K562 (cell line): ENCODE results near the gene TRPM4. TPM values are rescaled to one million over a fixed set of nuclear protein-coding genes. Genes with fewer than 3 reads are reported as not detected.

Source experiments
- DDX20 ChIP-seq: fragments of 450-650 bp; IDR thresholded peaks from 2 replicates; pipeline ENCODE4 v1.6.1; 2016; ENCODE audit warnings: missing genetic modification characterization, low read depth, mild to moderate bottlenecking, missing compliant biosample characterization, moderate library complexity
- GATAD2B ChIP-seq: fragments of 450-650 bp; IDR thresholded peaks from 2 replicates; pipeline ENCODE4 v1.6.1; 2017; ENCODE audit warnings: mild to moderate bottlenecking, borderline replicate concordance
- GMEB1 ChIP-seq: fragments of 250-450 bp; sonication (Bioruptor Pico); IDR thresholded peaks from 2 replicates; pipeline ENCODE4 v1.4.0; 2020; ENCODE audit warnings: mild to moderate bottlenecking
- HES1 ChIP-seq: fragments of 450-650 bp; IDR thresholded peaks from 2 replicates; pipeline ENCODE4 v1.6.1; 2016; ENCODE audit warnings: low read depth, mild to moderate bottlenecking, moderate library complexity
- MBD2 ChIP-seq: sonication (generic); IDR thresholded peaks from 2 replicates; pipeline ENCODE4 v1.6.1; 2016; ENCODE audit warnings: low read depth, borderline replicate concordance
- NCOA6 ChIP-seq: fragments of 450-650 bp; IDR thresholded peaks from 2 replicates; pipeline ENCODE4 v1.6.1; 2017; ENCODE audit warnings: mild to moderate bottlenecking
- PHB2 ChIP-seq: fragments of 450-650 bp; IDR thresholded peaks from 2 replicates; pipeline ENCODE4 v1.6.1; 2017; ENCODE audit warnings: low read depth
- POLR3G ChIP-seq: IDR thresholded peaks from 2 replicates; pipeline ENCODE4 v1.6.1; 2011; ENCODE audit not compliant: insufficient read length, insufficient replicate concordance; ENCODE audit errors: extremely low read depth
- POU5F1 ChIP-seq: fragments of 150-350 bp; IDR thresholded peaks from 2 replicates; pipeline ENCODE4 v1.6.1; 2014; ENCODE audit warnings: borderline replicate concordance, low read length, low read depth, mild to moderate bottlenecking; ENCODE audit not compliant: partially characterized antibody
- RAD21 ChIP-seq, 2 experiments: fragments of 250-450 bp in 1 of 2; fragments of 450-650 bp in 1 of 2; sonication (Bioruptor Pico) in 1 of 2; formaldehyde crosslinking in 1 of 2; IDR thresholded peaks in 1 of 2; conservative IDR thresholded peaks in 1 of 2; 2 replicates each; pipeline versions ENCODE4 v1.4.0 to v1.8.0; 2020 to 2022; ENCODE audit warnings: mild to moderate bottlenecking in 2 of 2, moderate library complexity in 1 of 2
- SAFB2 ChIP-seq: fragments of 200-400 bp; formaldehyde crosslinking; IDR thresholded peaks from 2 replicates; pipeline ENCODE4 v1.6.1; 2018; ENCODE audit warnings: borderline replicate concordance, low read length, low read depth, moderate library complexity; ENCODE audit not compliant: severe bottlenecking
- SMARCA4 ChIP-seq: fragments of 450-650 bp; IDR thresholded peaks from 2 replicates; pipeline ENCODE4 v1.6.1; 2016
- THRB ChIP-seq: fragments of 450-650 bp; formaldehyde crosslinking; conservative IDR thresholded peaks from 2 replicates; pipeline ENCODE4 v1.4.0; 2022; ENCODE audit warnings: mild to moderate bottlenecking, missing genetic modification characterization
- U2AF2 ChIP-seq: fragments of 200-400 bp; formaldehyde crosslinking; optimal IDR thresholded peaks from 2 replicates; pipeline ENCODE3; 2017; ENCODE audit warnings: low read depth, mild to moderate bottlenecking, low read length
- XRCC3 ChIP-seq: fragments of 450-650 bp; IDR thresholded peaks from 2 replicates; pipeline ENCODE4 v1.6.1; 2017; ENCODE audit warnings: mild to moderate bottlenecking, moderate library complexity
- ZBTB43 ChIP-seq: sonication (generic); formaldehyde crosslinking; IDR thresholded peaks from 2 replicates; pipeline ENCODE4 v1.8.0; 2023; ENCODE audit warnings: mild to moderate bottlenecking, missing genetic modification reagents
- ZFP30 ChIP-seq: fragments of 250-450 bp; sonication (Bioruptor Pico); IDR thresholded peaks from 2 replicates; pipeline ENCODE4 v1.8.0; 2022; ENCODE audit warnings: moderate library complexity, mild to moderate bottlenecking, inconsistent platforms, borderline replicate concordance
- ZNF175 ChIP-seq: fragments of 200-800 bp; sonication (Bioruptor generic); IDR thresholded peaks from 2 replicates; pipeline ENCODE4 v1.6.1; 2016; ENCODE audit warnings: low read depth, mild to moderate bottlenecking, missing genetic modification characterization, missing compliant biosample characterization
- ZNF212 ChIP-seq: fragments of 450-650 bp; formaldehyde crosslinking; IDR thresholded peaks from 2 replicates; pipeline ENCODE4 v1.4.0; 2020; ENCODE audit warnings: mild to moderate bottlenecking
- ZNF232 ChIP-seq: sonication (generic); formaldehyde crosslinking; IDR thresholded peaks from 2 replicates; pipeline ENCODE4 v1.8.0; 2022; ENCODE audit warnings: mild to moderate bottlenecking, missing genetic modification reagents
- ZNF76 ChIP-seq: fragments of 250-450 bp; sonication (Bioruptor Pico); IDR thresholded peaks from 2 replicates; pipeline ENCODE4 v1.4.0; 2020; ENCODE audit warnings: mild to moderate bottlenecking, moderate library complexity, borderline replicate concordance
- polyA plus RNA-seq, 8 experiments: library from polyadenylated mRNA; depleted of rRNA in 4 of 8; stranded (reverse) in 5 of 8; unstranded in 3 of 8; fragments of >200 nt; fragmentation: Nextera tagmentation in 2 of 8; fragmentation: Illumina TruSeq in 1 of 8; extraction: Ambion mirVana in 2 of 8; extraction: Trizol in 1 of 8; gene quantifications; 2 replicates each; pipeline versions ENCODE4 v1.2.1 to v1.2.3, GENCODE V29; 2011 to 2014; ENCODE audit warnings: inconsistent platforms in 1 of 8, missing spikeins in 1 of 8
- total RNA-seq, 7 experiments: library from RNA; depleted of rRNA in 6 of 7; stranded (reverse); fragments of >200 nt in 6 of 7; fragmentation: Illumina TruSeq in 2 of 7; extraction: Trizol in 2 of 7; gene quantifications; 2 replicates each; pipeline versions ENCODE4 v1.2.1 to v1.2.3, GENCODE V29; 2011 to 2021; ENCODE audit warnings: low replicate concordance in 1 of 7

The TRPM4 gene
- total and polyA plus RNA-seq, 9 of the 15 experiments (the other 6 are each of a cell fraction or from before 2014, with no cell fraction given), result 6.5 to 45.4 (median 15.2) TPM

GRCh38 chr19:49127674-49128544 is 29.7 kb upstream of the TRPM4 start (continued):
- peak in 1 of 2 experiments; percentile 43; a peak in 2 of 4 replicates for TF ChIP-seq RAD21 (CRISPR knock-in tag; conservative IDR thresholded peaks at IDR 0.05 in 1 of 2, IDR thresholded peaks at IDR 0.05 in 1 of 2)
- no peak for TF ChIP-seq DDX20 (tag)
- no peak for TF ChIP-seq ZNF212 (CRISPR knock-in tag)
- TF ChIP-seq THRB (CRISPR knock-in tag), result no peak
- TF ChIP-seq HES1, result no peak
- no peak for TF ChIP-seq PHB2
- no peak for TF ChIP-seq MBD2
- no peak for TF ChIP-seq SMARCA4
- no peak for TF ChIP-seq ZFP30
- TF ChIP-seq POU5F1, result no peak
- no peak for TF ChIP-seq XRCC3
- peak; percentile 75 for TF ChIP-seq GMEB1 (CRISPR knock-in tag)
- TF ChIP-seq NCOA6, result no peak
- TF ChIP-seq POLR3G, result no peak
- no peak for TF ChIP-seq ZBTB43 (CRISPR knock-in tag)
- TF ChIP-seq ZNF175 (CRISPR knock-in tag), result no peak
- TF ChIP-seq SAFB2, result no peak
- 0 out of 2 replicates have a peak, but pooled peaks have one; percentile 72 for TF ChIP-seq ZNF232 (CRISPR knock-in tag)
- no peak for TF ChIP-seq U2AF2
- no peak for TF ChIP-seq ZNF76 (CRISPR knock-in tag)
- no peak for TF ChIP-seq GATAD2B
